Aorta (tissue), 5 donors: ENCODE measurements around the gene SPTBN1. TPM values are rescaled to one million over a fixed set of nuclear protein-coding genes. Genes with fewer than 3 reads are reported as not detected.

Experiments used
- ATAC-seq: fragments of 200-7000 bp; cut with Tn5 transposase; one replicate; pipeline ENCODE4 v1.9.1; 2022; ENCODE audit warnings: moderate library complexity; ENCODE audit not compliant: low FRiP score
- DNase-seq, 2 donors: peaks; one replicate each; pipeline ENCODE4 v3.0.0-alpha.2; 2020
- H3K27ac ChIP-seq, 2 donors: one replicate each; pipeline ENCODE4 v1.5.1; 2013; ENCODE audit warnings: low read length in 2 of 2, mild to moderate bottlenecking in 2 of 2, moderate library complexity in 2 of 2, control low read depth in 1 of 2, inconsistent platforms in 1 of 2, low read depth in 1 of 2
- H3K27me3 ChIP-seq, 2 donors: one replicate each; pipeline ENCODE4 v1.6.1; 2013; ENCODE audit warnings: control low read depth in 1 of 2, low read length in 1 of 2, mild to moderate bottlenecking in 1 of 2, moderate library complexity in 1 of 2; ENCODE audit not compliant: insufficient read depth in 2 of 2, control insufficient read depth in 1 of 2
- H3K36me3 ChIP-seq, 2 donors: one replicate each; pipeline ENCODE4 v1.6.1; 2013; ENCODE audit warnings: control low read depth in 1 of 2, low read length in 1 of 2, mild to moderate bottlenecking in 1 of 2; ENCODE audit not compliant: insufficient read depth in 2 of 2, control insufficient read depth in 1 of 2
- H3K4me1 ChIP-seq, 2 donors: one replicate each; pipeline ENCODE4 v1.6.1; 2013; ENCODE audit warnings: low read length in 2 of 2, control low read depth in 1 of 2, mild to moderate bottlenecking in 1 of 2, moderate library complexity in 1 of 2; ENCODE audit not compliant: insufficient read depth in 2 of 2, control insufficient read depth in 1 of 2
- H3K4me3 ChIP-seq, 2 donors: one replicate each; pipeline ENCODE4 v1.5.1; 2013; ENCODE audit warnings: low read length in 2 of 2, control low read depth in 1 of 2, mild to moderate bottlenecking in 1 of 2
- H3K9me3 ChIP-seq: one replicate; pipeline ENCODE4 v1.6.1; 2013; ENCODE audit warnings: mild to moderate bottlenecking, low read length; ENCODE audit not compliant: control insufficient read depth
- WGBS, 2 donors: extraction: QIAGEN DNeasy Blood & Tissue Kit; methylation state at CpG; one replicate each; pipeline ENCODE4 v1.1.7; 2013; 5-methylcytosine and 5-hydroxymethylcytosine counted together
- intact Hi-C, 2 donors: fragments of 100-400 bp; cut with DNase I; formaldehyde crosslinking; loops; one replicate each; pipeline versions ENCODE4 v1.14.2 to v1.15.0; 2022
- long read RNA-seq, 2 donors: library from polyadenylated mRNA; unstranded; transcript quantifications; one replicate each; pipeline ENCODE4 v2.0.0, GENCODE V29; 2020 to 2021
- polyA plus RNA-seq, 2 donors: library from polyadenylated mRNA; stranded (reverse); fragments of 200-250 nt; gene quantifications; one replicate each; pipeline ENCODE4 v1.2.3, GENCODE V29; 2013
- total RNA-seq, 2 donors: library from RNA; stranded (reverse); fragmentation: NEBNext Ultra II Directional; extraction: Animal tissue kit (Norgen Biotek cat#: 25700); gene quantifications; one replicate each; pipeline ENCODE4 v1.2.1, GENCODE V29; 2021
- donor health status: healthy with polysubstance abuse.
- donor health status: Bipolar disorder and iron deficiency.
- donor health status: DM: no; HTN: no; CAD: no.
- donor health status: DM: no; HTN: no; CAD: no.
- donor health status: DM: yes; HTN: yes; CAD: no.

Gene SPTBN1
- total RNA-seq (100 to 1,000 TPM; 322 to 540 TPM), polyA plus RNA-seq (100 to 1,000 TPM in 1 of 2 donors, 10 to 100 TPM in 1; 84.9 to 113 TPM)
- long read RNA-seq, donor 1, transcript SPTBN1-204 (4 exons, 3,332 nt), result major isoform, 13 of 142 reads
- long read RNA-seq, donor 1, partial matches to known transcripts, result 99 of 142 reads
- long read RNA-seq, donor 1, other reads (novel, unspliced or antisense), result 30 of 142 reads
- long read RNA-seq, donor 2, full-length matches to known transcripts, result 17 of 203 reads
- long read RNA-seq, donor 2, partial matches to known transcripts, result 141 of 203 reads
- long read RNA-seq, donor 2, other reads (novel, unspliced or antisense), result 45 of 203 reads

- Histone ChIP-seq H3K9me3 (no peaks in the 10 kb centered on the region), H3K27me3 (no peaks in the 10 kb centered on the region), H3K4me3 (peak within 1 kb of the TSS; percentile 60 to 93), H3K4me1 (peaks cover 0 to 3% of the 10 kb centered on the region in 2 donors), H3K36me3 (no peaks in the 10 kb centered on the region), H3K27ac (peak within 1 kb of the TSS; percentile 47 to 92)
- peak; percentile 96 for ATAC-seq
- WGBS, 2 donors, result 1% methylated on average over 33 to 63 of the region's 67 CpGs
- intact Hi-C loops, result loop anchor here (2.0 to 10.0 kb wide), 4 partner anchors 123 to 338 kb away; partner anchors contain the start of gene ACYP2 (in 1 of the 2)
- peak; percentile 93 to 96 for DNase-seq
These were observed at the start of gene SPTBN1 for GRCh38 chr2:54455563-54456361. SPTBN1 (plus strand) TSS chr2:54456327; CDS start chr2:54526419, 70,092 bp downstream.

- intact Hi-C loops, result no loop called here
- ATAC-seq, result no peak
- no peaks in the 10 kb centered on the region for H3K36me3 ChIP-seq
These were observed 48.4 kb upstream of the SPTBN1 start for GRCh38 chr2:54407693-54408092.

GRCh38 chr2:54408288-54408687 lies 47.8 kb upstream of the SPTBN1 start:
- Histone ChIP-seq H3K4me1 (no peaks in the 10 kb centered on the region), H3K9me3 (no peaks in the 10 kb centered on the region), H3K27ac (no peak overlapping the region), H3K27me3 (no peaks in the 10 kb centered on the region), H3K4me3 (no peak overlapping the region), H3K36me3 (no peaks in the 10 kb centered on the region)
- ATAC-seq (no peak), DNase-seq (no peak)
- 24 to 25% methylated on average over 3 of the region's 3 CpGs for WGBS, 2 donors
- intact Hi-C loops, result no loop called here

More at GRCh38 chr2:54407693-54408092, 48.4 kb upstream of the SPTBN1 start:
- WGBS, 2 donors, result 78 to 80% methylated on average over 3 of the region's 3 CpGs
- no peak for DNase-seq
- H3K27me3 ChIP-seq, result no peaks in the 10 kb centered on the region
- H3K4me3 ChIP-seq, result no peak overlapping the region
- no peaks in the 10 kb centered on the region for H3K4me1 ChIP-seq
- no peaks in the 10 kb centered on the region for H3K9me3 ChIP-seq
- H3K27ac ChIP-seq, result no peak overlapping the region

GRCh38 chr2:54409752-54410151 lies 46.4 kb upstream of the SPTBN1 start:
- Histone ChIP-seq H3K27ac (no peak overlapping the region), H3K9me3 (no peaks in the 10 kb centered on the region), H3K27me3 (no peaks in the 10 kb centered on the region), H3K36me3 (no peaks in the 10 kb centered on the region), H3K4me1 (no peaks in the 10 kb centered on the region), H3K4me3 (no peak overlapping the region)
- ATAC-seq (no peak), DNase-seq (no peak)
- WGBS, 2 donors, result 73 to 75% methylated on average over 5 of the region's 5 CpGs
- intact Hi-C loops, result no loop called here

GRCh38 chr2:54411801-54412354 lies 44.2 kb upstream of the SPTBN1 start:
- no peaks in the 10 kb centered on the region for H3K4me1 ChIP-seq
- WGBS, 2 donors, result 80 to 90% methylated on average over 5 of the region's 5 CpGs
- DNase-seq (no peak), ATAC-seq (no peak)
- intact Hi-C loops, result no loop called here
- no peaks in the 10 kb centered on the region for H3K27me3 ChIP-seq
- H3K9me3 ChIP-seq, result no peaks in the 10 kb centered on the region
- no peaks in the 10 kb centered on the region for H3K36me3 ChIP-seq
- H3K27ac ChIP-seq, result no peak overlapping the region
- no peak overlapping the region for H3K4me3 ChIP-seq

GRCh38 chr2:54416166-54416813 lies 39.8 kb upstream of the SPTBN1 start:
- intact Hi-C loops, result no loop called here
- Histone ChIP-seq H3K4me1 (no peaks in the 10 kb centered on the region), H3K27ac (no peak overlapping the region), H3K4me3 (no peak overlapping the region), H3K36me3 (no peaks in the 10 kb centered on the region), H3K27me3 (no peaks in the 10 kb centered on the region), H3K9me3 (no peaks in the 10 kb centered on the region)
- WGBS, 2 donors, result 79 to 80% methylated on average over 9 of the region's 9 CpGs
- DNase-seq (no peak), ATAC-seq (peak; percentile 41)

- ATAC-seq (no peak), DNase-seq (no peak)
- no peaks in the 10 kb centered on the region for H3K4me1 ChIP-seq
- no peak overlapping the region for H3K4me3 ChIP-seq
- 91 to 97% methylated on average over 1 of the region's 1 CpG for WGBS, 2 donors
- H3K9me3 ChIP-seq, result no peaks in the 10 kb centered on the region
- H3K27ac ChIP-seq, result no peak overlapping the region
- H3K27me3 ChIP-seq, result no peaks in the 10 kb centered on the region
- intact Hi-C loops, result no loop called here
- no peaks in the 10 kb centered on the region for H3K36me3 ChIP-seq
These were observed 39.2 kb upstream of the SPTBN1 start for GRCh38 chr2:54416938-54417337.

- ATAC-seq (no peak), DNase-seq (no peak)
- no peak overlapping the region for H3K27ac ChIP-seq
- no peaks in the 10 kb centered on the region for H3K4me1 ChIP-seq
- H3K9me3 ChIP-seq, result no peaks in the 10 kb centered on the region
- H3K36me3 ChIP-seq, result no peaks in the 10 kb centered on the region
- no peaks in the 10 kb centered on the region for H3K27me3 ChIP-seq
- intact Hi-C loops, result no loop called here
- WGBS, 2 donors, result 72 to 94% methylated on average over 2 of the region's 2 CpGs
- no peak overlapping the region for H3K4me3 ChIP-seq
These were observed 38.5 kb upstream of the SPTBN1 start for GRCh38 chr2:54417577-54417976.
